Glomerular visceral epithelial cell (primary cell): ENCODE results near the gene USP24.

Experiments used
- DNase-seq: peaks from one replicate; pipeline ENCODE4 v3.0.0-alpha.2; 2016; ENCODE audit errors: extremely low spot score

USP24 gene

DNA sequence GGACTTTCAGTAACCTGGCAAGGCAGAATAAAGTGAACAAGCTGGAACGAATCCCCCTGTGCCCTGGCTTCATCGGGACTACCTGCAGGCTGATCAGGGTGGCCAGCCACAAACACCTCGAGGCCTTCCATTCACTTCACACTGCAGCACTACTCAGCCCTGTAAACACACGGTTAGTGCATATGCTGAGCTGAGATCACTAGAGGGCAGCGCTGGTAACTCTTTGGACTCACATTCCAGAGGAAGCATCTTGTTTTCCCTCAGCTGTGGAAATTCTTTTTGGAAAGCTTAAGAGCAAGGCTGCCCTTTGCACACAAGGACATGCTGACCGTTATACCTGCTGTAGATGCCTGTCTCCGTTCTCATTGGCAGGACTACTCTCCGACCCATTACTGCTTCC is 143.7 kb downstream of the USP24 start:
- peak; percentile 48 for DNase-seq

DNA sequence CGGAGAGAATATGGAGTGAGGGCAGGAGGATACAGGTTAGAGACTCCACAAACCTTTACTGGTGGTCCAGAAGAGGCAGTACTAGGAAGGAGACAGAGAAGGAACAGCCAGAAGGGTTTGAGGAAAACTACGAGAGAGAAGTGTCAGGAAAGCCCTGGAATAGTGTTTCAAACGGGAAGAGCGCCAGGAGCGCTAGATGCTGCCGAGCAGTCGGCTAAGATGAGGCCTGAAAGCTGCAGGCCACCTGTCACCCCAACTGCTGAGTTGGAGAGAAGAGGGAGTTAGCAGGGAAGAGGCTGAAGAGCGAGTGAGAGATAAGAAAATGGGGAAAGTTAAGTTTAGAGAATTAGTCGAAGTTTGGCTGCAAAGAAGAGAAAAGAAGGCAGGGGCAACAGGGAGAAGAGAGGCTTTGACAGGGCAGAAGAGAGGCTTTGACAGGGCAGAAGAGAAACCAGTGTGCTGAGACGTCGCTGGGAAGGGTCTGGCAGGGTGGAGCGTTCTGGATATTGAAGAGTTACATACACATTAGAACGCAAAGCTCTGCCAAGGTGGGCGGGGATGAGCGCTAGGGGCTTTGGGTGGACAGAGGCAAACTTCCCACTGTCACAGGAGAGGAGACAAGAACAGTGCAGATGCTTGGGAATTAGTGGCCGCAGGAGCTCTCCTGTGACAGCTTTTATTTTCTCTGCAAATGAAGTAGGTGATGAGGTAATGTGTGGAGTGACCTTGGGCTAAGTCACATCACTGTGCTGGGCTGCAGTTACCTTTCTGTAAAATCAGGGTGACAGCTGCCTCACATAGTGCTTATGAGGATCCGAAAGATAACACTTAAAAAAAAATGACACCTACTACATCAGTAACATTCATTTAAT is 144.6 kb downstream of the USP24 start:
- DNase-seq, result no peak

DNA sequence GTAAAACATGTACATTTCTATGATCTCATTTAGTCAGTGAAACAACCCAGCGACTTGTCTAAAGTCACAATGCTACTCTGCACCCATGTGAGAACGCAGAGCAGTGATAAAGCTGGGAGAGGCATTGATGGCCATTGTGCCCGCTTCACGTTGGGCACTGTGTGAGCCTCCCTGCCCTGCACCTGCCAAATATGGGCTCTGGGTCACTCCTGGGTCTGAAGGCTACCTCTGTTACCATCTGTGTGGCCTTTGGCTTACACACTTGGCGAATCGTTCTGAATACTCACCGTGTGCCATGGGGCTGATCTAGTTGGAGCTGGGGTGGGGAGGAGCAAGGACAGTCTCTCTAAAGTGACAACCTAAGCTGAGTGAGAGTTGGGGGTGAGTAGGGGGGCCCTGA is 145.9 kb downstream of the USP24 start:
- no peak for DNase-seq

DNA sequence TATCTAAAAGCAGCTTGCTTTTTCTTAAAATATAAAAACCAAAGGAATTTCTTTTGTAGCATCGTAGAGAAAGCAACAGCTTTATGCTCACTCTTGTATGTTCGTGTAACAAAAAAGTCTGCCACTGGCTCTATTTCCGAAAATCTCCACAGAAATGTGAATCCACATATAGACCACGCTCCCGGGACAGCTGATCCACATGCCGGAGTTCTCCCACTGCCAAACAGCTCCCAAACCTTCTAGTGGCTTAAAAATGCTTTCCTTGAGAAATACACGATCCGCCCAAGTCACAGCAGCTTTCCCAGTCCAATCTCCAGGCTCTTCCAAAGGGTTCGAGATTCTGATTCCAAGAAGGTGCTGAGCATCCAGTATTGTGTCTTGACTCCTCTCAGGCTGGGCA is 146.5 kb downstream of the USP24 start:
- no peak for DNase-seq

DNA sequence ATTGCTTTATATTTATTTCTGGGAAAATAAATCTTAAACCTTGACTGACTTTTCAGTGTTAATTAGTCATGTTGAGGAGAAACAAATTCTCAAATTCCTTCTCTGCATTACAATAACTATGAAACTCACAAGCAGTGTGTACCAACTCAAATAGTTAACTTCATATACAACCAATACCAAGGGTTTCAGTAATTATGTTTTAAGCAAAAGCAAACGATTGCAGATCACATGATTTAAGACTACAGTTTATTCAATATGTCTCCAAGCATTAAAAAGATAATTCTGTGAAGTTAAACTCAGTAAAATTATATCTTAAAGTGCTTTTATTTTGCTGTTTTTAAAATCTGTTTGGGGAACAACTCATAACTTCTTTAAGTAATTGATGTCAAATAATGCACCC is 147.2 kb downstream of the USP24 start:
- DNase-seq, result no peak

DNA sequence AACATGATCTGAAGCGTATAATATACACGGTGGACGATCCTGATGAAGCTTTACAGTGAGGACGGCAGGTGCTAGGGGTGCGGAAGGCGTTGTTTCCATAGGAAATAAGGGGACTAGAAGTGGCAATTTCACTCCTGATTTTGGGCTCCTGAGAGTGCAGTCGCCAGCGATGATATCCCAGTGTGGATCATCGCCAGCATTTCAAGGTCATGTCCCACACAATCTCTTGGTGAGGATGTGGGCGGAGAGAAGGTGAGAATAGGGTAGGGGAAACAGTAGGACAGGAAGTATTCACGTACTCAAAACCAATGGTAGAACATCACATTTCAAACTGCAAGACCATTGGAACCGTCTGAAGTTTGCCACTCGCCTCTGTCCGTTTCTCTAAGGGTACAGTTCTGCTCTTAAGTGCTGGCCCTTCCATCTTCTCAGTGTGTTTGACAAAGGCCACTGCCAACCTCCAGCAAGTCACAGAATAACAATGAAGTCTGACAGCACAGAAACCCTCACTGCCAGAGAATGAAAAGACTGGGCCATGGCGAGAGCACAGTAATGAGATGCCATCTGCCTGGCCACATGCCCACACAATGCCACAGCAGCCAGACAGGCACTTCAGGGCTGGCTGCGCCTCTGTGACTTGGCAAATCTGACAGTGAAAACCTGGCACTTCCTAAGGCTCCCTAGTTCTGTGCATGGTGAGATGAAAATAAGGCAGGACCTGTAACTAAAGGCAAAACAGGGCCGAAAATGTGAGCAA is 148.0 kb downstream of the USP24 start:
- no peak for DNase-seq

DNA sequence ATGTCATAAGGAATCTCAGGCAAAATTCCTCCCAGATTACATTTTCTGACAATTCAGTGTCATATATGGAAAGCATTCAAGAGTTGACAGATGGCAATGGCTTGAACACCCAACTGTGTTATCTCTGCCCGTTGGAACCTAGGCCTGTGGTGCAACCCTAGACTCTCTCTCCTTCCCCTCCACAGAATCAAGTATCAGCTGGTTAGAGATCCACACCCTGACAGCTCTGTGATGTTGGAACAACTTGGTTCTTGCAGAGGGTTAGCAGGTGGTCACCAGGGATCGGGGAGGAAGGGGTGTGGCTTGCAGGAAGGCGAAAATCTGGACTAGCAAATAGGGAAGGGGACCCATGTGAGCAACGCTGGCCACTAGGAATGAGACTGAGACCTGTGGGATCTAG is 149.5 kb downstream of the USP24 start:
- no peak for DNase-seq

DNA sequence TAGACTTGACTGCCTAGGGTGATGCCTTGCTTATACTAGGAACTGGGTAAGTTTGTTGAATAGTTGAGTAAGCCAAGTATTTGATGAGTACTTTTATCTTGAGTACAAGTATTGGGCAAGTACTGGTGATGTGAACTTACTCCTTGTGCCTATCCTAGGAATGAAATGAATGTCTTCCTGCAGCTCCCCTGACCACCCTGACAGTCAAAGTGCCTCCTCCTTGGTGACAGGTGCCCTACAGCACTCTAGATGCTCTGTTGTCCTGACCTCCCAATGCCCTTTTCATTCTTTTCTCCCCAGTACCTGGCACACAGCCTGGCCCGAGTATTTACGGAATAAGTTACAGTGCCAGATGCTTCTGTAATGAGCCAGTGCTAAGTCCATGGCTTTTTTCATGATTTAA is 150.3 kb downstream of the USP24 start:
- DNase-seq, result peak; percentile 12

DNA sequence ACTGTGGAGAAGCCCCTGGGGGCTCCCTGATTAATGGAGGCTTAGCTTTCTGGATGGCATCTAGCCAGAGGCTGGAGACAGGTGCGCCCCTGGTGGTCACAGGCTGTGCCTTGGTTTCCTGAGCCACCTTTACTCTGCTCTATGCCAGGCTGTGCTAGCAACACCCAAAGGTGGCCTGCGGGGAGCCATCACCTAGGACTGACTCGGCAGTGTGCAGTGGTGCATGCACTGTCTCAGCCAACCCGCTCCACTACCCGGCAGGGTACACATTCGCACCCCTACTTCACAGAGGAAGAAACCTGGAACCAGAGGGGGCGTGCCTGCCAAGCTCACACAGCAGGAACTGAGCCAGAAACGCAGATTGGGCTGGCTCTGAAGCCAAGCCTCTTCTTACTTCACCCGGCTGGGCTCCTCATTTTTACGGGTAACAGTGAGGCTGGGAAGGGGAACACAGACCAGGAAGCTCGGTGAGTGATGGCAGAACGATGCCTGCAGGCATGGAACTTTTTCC is 151.0 kb downstream of the USP24 start:
- no peak for DNase-seq

DNA sequence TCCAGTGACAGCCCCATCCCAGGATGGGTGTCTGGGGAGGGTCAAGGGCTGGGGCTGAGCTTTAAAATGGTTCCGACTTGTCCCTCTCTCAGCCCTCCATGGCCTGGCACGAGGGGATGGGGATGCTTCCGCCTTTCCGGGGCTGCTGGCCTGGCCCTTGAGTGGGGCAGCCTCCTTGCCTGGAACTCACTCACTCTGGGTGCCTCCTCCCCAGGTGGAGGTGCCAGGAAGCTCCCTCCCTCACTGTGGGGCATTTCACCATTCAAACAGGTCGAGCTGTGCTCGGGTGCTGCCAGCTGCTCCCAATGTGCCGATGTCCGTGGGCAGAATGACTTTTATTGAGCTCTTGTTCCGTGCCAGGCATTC is 151.6 kb downstream of the USP24 start:
- DNase-seq, result no peak

DNA sequence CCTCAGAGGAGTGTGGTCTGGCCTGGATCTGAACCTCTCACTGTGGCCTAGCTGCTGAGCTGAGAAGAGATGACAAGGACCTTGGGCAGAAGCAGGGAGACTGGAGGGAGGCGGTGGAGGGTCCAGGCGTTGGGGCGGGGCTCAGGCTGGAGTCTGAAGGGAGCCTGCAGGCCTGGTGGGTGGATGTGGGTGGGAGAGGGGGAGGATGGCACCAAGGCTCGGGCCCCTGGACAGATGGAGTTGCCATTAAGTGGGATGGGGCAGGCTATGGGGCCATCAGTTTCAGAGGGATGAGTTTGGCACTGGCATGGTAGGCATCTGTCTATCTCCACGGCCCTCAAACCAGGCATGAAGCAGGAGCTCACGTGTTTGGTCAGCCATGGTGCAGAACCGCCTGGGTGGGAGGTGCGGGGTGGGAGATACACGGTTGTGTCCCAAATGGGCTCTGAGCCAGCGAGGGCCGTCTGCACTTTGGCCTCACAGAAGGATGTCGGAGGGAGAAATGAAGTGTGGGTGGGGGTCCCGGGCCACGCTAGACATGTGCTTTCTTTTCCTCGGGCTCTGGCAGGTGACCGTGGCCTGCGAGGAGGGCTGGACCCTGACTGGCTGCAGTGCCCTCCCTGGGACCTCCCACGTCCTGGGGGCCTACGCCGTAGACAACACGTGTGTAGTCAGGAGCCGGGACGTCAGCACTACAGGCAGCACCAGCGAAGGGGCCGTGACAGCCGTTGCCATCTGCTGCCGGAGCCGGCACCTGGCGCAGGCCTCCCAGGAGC is 152.2 kb downstream of the USP24 start:
- DNase-seq, result no peak

DNA sequence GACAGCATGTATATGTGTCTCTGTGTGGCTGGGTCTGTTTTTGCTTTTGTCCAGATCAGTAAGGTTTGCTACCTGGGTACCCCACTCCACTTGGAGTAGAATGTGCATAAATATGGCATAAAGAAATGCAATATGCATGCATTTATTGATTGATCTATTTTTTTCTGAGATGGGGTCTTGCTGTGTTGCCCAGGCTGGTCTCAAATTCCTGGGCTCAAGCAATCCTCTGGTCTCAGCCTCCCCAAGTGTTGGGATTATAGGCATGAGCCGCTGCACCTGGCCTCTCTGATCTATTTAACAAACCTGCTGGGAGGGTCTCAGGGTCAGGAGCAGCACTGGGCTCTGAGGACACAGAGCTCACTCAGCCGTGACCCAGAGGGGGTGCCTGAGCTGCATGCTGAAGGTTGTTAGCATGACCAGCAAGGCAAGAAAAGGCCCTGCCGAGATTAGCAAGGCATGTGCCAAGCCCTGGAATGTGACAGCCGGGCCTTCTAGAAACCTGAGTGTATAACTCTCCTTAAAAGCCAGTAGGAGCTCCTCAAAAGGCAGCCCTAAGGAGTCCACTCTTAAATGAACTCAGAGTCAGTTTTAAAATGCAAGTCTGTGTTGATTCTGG is 153.3 kb downstream of the USP24 start:
- no peak for DNase-seq

DNA sequence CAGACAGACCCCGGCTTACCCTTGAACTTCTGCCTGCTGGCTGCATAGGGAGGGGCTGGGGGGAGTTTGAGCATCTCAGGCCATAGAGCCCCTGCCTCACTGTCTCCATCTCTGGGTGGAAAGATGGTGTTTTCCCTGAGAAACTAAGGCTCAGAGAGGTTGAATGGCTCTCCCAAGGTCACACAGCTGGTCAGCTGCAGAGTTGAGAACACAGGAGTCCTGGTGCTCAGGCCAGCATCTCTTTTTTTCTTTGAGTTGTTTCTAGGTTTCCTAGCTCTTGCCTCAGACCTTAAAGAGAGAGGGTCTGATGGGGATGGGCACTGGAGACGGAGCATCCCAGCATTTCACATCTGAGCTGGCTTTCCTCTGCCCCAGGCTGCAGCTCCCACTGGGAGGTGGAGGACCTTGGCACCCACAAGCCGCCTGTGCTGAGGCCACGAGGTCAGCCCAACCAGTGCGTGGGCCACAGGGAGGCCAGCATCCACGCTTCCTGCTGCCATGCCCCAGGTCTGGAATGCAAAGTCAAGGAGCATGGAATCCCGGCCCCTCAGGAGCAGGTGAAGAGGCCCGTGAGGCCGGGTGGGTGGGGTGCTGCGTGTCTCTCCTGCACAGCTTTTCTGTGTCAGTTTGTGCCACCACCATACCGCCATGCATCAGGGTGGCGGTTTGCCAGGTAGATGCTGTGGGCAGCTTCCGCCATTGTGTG is 154.0 kb downstream of the USP24 start:
- DNase-seq, result no peak

DNA sequence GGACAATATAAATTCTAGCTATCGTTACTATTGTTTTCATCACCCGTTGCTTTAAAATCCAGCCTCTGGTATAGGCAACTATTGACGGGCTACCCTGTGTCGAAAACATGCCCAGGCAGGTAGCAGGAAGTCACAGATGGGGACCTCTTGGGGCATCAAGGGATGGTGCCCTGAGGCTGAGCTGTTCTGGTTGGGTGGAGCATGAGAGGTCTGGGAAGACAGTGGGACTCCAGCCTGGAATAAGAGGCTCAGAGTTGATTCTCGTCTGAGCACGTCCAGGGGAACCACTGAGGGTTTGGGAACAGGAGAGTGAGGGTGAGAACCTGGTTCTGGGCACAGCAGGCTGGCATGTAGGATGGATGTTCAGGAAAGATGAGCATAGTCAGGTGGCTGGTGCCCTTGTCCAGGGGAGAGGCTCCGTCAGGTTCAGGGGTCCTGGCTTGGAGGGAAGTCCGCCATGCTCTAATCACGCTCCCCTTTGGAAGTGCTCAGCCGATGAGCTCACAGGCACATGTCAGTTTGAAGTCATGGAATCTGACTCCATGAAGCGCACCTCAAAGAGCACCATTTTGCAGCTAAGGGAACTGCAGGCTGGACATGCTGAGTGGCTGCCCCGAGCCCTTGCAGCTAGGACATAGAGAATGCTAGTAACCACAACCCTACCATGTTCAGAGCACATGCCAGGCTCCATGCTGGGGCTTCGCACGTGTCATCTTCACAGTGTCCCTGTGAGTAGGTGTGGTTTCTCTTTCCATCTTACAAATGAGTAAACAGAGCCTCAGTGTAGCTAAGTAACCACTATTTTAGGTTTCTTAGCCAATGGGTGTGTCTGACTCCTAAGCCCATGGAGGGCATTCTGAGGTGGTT is 154.8 kb downstream of the USP24 start:
- DNase-seq, result no peak

DNA sequence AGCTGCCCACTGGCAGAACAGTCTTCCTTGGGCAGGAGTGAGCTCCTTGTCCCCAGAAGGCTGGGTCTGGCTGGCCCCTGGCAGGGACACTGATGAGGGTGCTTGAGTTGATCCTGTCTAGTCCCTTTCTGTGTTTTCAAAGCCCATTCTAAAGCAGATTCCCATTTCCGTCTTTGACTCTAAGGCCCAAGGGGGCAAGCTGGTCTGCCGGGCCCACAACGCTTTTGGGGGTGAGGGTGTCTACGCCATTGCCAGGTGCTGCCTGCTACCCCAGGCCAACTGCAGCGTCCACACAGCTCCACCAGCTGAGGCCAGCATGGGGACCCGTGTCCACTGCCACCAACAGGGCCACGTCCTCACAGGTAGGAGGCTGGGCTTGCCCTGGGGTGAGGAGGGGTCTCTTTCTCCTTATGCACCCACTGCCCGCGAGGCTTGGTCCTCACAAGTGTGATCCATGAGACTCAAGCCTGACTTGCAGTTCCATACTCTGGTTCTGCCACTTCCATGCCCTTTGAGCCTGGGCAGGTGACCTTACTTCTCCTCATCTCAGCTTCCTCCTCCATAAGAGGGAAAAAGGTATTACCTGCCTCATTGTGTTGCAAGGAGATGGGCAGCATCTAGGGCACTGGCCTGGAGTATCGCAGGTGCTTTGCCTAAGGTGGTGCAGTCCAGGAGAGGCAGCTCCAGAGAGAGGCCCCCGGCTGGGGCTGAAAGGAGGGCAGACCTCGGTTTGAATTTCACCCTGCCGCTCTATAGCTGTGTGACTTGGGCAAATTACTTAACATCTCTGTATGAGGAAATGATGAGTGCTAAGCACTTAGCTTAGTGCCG is 155.6 kb downstream of the USP24 start:
- no peak for DNase-seq

DNA sequence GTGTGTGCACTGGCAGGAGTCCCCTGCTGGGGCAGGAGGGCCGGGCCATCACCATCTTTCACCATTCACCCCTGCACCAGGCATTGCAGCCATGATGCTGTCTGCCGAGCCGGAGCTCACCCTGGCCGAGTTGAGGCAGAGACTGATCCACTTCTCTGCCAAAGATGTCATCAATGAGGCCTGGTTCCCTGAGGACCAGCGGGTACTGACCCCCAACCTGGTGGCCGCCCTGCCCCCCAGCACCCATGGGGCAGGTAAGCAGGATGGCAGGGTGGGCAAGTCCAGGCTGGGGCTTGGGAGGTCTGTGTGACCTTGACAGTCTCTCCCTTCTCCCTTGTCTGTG is 157.2 kb downstream of the USP24 start:
- DNase-seq, result no peak

DNA sequence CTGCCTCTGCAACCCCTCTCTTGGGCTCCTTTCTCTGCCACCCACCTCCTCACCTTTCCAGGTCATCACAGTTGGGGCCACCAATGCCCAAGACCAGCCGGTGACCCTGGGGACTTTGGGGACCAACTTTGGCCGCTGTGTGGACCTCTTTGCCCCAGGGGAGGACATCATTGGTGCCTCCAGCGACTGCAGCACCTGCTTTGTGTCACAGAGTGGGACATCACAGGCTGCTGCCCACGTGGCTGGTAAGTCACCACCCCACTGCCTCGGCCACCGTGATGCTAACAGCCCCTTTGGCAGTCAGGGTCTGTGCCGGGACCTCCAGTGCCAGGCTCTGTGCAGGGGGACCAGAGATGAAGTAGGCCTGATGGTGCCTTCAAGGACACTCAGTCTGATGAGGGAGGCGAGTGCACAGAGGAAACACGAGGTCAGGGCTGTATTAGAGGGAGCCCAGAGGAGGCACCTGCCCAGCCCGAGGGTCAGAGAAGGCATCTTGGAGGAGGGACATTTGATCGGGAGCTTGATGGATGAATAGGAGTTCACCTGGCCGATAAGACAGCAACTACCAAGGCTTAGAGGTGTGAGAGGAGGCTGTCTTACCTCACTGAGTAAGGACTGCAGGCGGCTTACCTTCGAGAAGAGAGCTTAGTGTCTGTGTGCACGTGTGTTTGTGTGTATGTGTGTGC is 157.8 kb downstream of the USP24 start:
- no peak for DNase-seq

DNA sequence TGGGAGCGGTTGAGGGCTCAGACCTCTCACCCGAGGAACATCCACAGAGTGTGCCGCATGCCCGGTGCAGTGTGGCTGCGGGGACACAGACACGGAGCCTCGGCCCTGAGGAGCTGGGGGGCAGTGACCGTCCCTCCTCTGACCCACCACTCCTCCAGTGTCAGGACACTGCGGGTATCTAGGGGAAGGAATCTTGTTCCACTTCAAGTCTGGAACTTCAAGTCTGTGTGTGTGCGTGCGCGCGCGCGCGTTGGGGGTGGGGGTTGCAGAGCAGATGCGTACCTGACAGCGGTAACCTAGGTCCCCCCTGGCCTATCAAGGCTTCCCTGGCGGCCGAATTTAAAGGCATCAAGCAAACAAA is 158.6 kb downstream of the USP24 start:
- no peak for DNase-seq
